Body of pancreas (tissue), 4 donors: ENCODE measurements around the gene TGM2.

Source experiments
- CTCF ChIP-seq, 7 experiments: fragments of 450-650 bp in 4 of 7; fragments of 200-600 bp in 3 of 7; sonication (generic) in 3 of 7; IDR thresholded peaks; one replicate each; pipeline ENCODE4 v1.5.1; 2016 to 2019; ENCODE audit warnings: antibody characterized with exemption in 7 of 7
- POLR2A ChIP-seq, 3 donors: fragments of 450-650 bp; IDR thresholded peaks; one replicate each; pipeline ENCODE4 v1.6.1; 2016; ENCODE audit warnings: antibody characterized with exemption in 3 of 3, mild to moderate bottlenecking in 2 of 3

GRCh38 chr20:38144974-38145728 lies 19.9 kb downstream of the TGM2 start:
- TF ChIP-seq CTCF (IDR thresholded peaks at IDR 0.05), result no peak
- no peak for TF ChIP-seq POLR2A (IDR thresholded peaks at IDR 0.05)
